Stomach (tissue), 9 donors: Measurements from ENCODE around the gene GNG5. TPM values are rescaled to one million over a fixed set of nuclear protein-coding genes. Genes with fewer than 3 reads are reported as not detected.
"Not testable (repeated sequence)": the region's sequence is repeated elsewhere in the genome, so short reads cannot be mapped to it uniquely, and the experiment has no call there.

Source experiments
- DNase-seq, 2 donors: peaks; one replicate each; pipeline versions ENCODE4 v3.0.0 to v3.0.0-alpha.2; 2013 to 2019
- H3K27ac ChIP-seq, 5 donors: fragments of 200-600 bp in 4 of 5; sonication (generic) in 4 of 5; one replicate each; pipeline ENCODE4 v1.5.1; 2013 to 2019; ENCODE audit warnings: mild to moderate bottlenecking in 1 of 5, moderate library complexity in 1 of 5
- H3K27me3 ChIP-seq, 3 donors: fragments of 200-600 bp; sonication (generic); one replicate each; pipeline ENCODE4 v1.5.1; 2017 to 2019; ENCODE audit warnings: mixed run types in 1 of 3
- H3K36me3 ChIP-seq, 4 donors: fragments of 200-600 bp; sonication (generic); 1 replicate in 3 of 4; 2 replicates in 1 of 4; pipeline ENCODE4 v1.5.1; 2016 to 2019
- H3K4me1 ChIP-seq, 4 donors: fragments of 200-600 bp; sonication (generic); one replicate each; pipeline ENCODE4 v1.5.1; 2016 to 2019
- H3K4me3 ChIP-seq, 4 donors: fragments of 200-600 bp; sonication (generic) in 3 of 4; one replicate each; pipeline ENCODE4 v1.5.1; 2016 to 2019; ENCODE audit warnings: mild to moderate bottlenecking in 1 of 4
- H3K9me3 ChIP-seq, 4 donors: fragments of 200-600 bp; sonication (generic); one replicate each; pipeline ENCODE4 v1.5.1; 2016 to 2019
- CTCF ChIP-seq, 7 experiments: fragments of 450-650 bp in 4 of 7; fragments of 200-600 bp in 3 of 7; sonication (generic) in 3 of 7; IDR thresholded peaks; one replicate each; pipeline ENCODE4 v1.5.1; 2016 to 2019; ENCODE audit warnings: antibody characterized with exemption in 7 of 7, control low read depth in 2 of 7, mild to moderate bottlenecking in 1 of 7
- EP300 ChIP-seq: sonication (generic); formaldehyde crosslinking; IDR thresholded peaks from one replicate; pipeline ENCODE4 v1.6.1; 2017; ENCODE audit warnings: antibody characterized with exemption
- POLR2A ChIP-seq, 4 donors: fragments of 450-650 bp; IDR thresholded peaks; one replicate each; pipeline ENCODE4 v1.6.1; 2016; ENCODE audit warnings: antibody characterized with exemption in 4 of 4, control low read depth in 2 of 4, mild to moderate bottlenecking in 1 of 4, moderate library complexity in 1 of 4
- POLR2AphosphoS5 ChIP-seq, 3 donors: sonication (generic); formaldehyde crosslinking; IDR thresholded peaks; one replicate each; pipeline ENCODE4 v1.6.1; 2016; ENCODE audit warnings: antibody characterized with exemption in 3 of 3
- WGBS, 5 donors: extraction: QIAGEN DNeasy Blood & Tissue Kit in 3 of 5; methylation state at CpG; one replicate each; pipeline versions ENCODE4 v1.1.5 to v1.1.7; 2013 to 2018; 5-methylcytosine and 5-hydroxymethylcytosine counted together
- intact Hi-C: fragments of 100-400 bp; cut with DNase I; formaldehyde crosslinking; loops from one replicate; pipeline ENCODE4 v1.15.1; 2023; ENCODE audit warnings: low total_unique reads
- polyA plus RNA-seq, 3 donors: library from polyadenylated mRNA; stranded (reverse); fragments of 200-250 nt; gene quantifications; one replicate each; pipeline ENCODE4 v1.2.3, GENCODE V29; 2013
- total RNA-seq, 5 donors: library from RNA; depleted of rRNA; stranded (reverse); fragments of >200 nt; gene quantifications; one replicate each; pipeline versions ENCODE4 v1.1.0 to v1.2.3, GENCODE V29; 2014 to 2016
- donor health status: healthy with polysubstance abuse.
- donor health status: Bipolar disorder and iron deficiency.
- donor health status: healthy.

Gene GNG5
- total and polyA plus RNA-seq, 8 donors: 20.6 to 197 (median 159) TPM

GRCh38 chr1:84467298-84467697, 39.1 kb downstream of the GNG5 start:
- intact Hi-C loops: no loop called here
- no peaks in the 10 kb centered on the region for H3K4me1 ChIP-seq
- peaks cover 0 to 48% (median 8%) of the 10 kb centered on the region in 3 donors for H3K27me3 ChIP-seq
- no peak overlapping the region for H3K4me3 ChIP-seq
- H3K9me3 ChIP-seq: no peaks in the 10 kb centered on the region
- no peaks in the 10 kb centered on the region for H3K36me3 ChIP-seq
- H3K27ac ChIP-seq: no peak overlapping the region
- no peak for TF ChIP-seq POLR2AphosphoS5 (IDR thresholded peaks at IDR 0.05)
- no peak for TF ChIP-seq EP300
- TF ChIP-seq CTCF (IDR thresholded peaks at IDR 0.05): no peak
- TF ChIP-seq POLR2A (IDR thresholded peaks at IDR 0.05): no peak
- no peak for DNase-seq

DNA sequence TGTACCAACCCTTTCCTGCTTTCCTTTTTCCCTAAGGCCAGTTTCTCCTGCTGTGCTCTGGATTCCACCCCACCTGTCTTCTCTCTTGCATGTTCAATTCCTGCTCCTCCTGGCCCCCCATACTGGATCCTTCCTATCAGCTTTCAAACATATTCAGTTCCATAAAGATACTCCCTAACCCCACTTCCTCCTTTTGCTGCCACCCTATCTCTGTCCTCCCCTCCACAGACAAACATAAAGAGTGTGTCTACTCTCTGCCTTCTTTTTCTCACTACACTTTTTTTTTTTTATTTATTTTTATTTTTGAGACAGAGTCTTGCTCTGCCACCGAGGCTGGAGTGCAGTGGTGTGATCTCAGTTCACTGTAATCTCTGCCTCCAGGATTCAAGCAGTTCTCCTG, 44.3 kb downstream of the GNG5 start:
- H3K4me3 ChIP-seq: no peak overlapping the region
- H3K27ac ChIP-seq: no peak overlapping the region
- 61 to 82% (median 74%) methylated on average over 1 of the region's 1 CpG for WGBS, 5 donors
- peaks cover 0 to 22% (median 0%) of the 10 kb centered on the region in 3 donors for H3K27me3 ChIP-seq
- no peaks in the 10 kb centered on the region for H3K36me3 ChIP-seq
- DNase-seq: no peak
- no peaks in the 10 kb centered on the region for H3K9me3 ChIP-seq
- TF ChIP-seq POLR2A (IDR thresholded peaks at IDR 0.05) (no peak), POLR2AphosphoS5 (IDR thresholded peaks at IDR 0.05) (no peak), CTCF (IDR thresholded peaks at IDR 0.05) (no peak), EP300 (no peak)
- intact Hi-C loops: no loop called here
- no peaks in the 10 kb centered on the region for H3K4me1 ChIP-seq

GRCh38 chr1:84452436-84452835, 53.9 kb downstream of the GNG5 start:
- TF ChIP-seq CTCF (IDR thresholded peaks at IDR 0.05): no peak
- TF ChIP-seq POLR2A (IDR thresholded peaks at IDR 0.05): no peak
- TF ChIP-seq POLR2AphosphoS5 (IDR thresholded peaks at IDR 0.05): no peak
- TF ChIP-seq EP300: no peak
- no peak for DNase-seq
- intact Hi-C loops: no loop called here

DNA sequence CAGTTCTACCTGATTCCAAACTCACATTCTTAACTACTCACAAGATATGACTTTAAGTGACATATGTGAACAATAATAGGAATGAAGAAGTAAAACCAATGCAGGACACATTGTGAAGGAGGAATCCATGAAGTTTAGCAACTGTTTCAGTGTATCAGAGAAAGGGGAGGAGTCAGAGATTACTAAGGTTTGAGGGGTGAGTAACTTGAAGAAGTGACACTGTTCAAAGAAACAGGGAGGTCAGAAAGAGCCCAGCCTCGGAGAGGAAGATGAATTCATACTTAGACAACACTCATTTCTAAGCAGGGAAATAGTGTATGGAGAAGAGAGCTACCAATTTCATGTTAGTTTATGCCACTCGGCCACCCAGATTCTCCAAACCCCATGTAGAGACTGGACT, 55.5 kb downstream of the GNG5 start:
- TF ChIP-seq CTCF (IDR thresholded peaks at IDR 0.05) (no peak), EP300 (no peak), POLR2A (IDR thresholded peaks at IDR 0.05) (no peak), POLR2AphosphoS5 (IDR thresholded peaks at IDR 0.05) (no peak)
- H3K4me1 ChIP-seq: no peaks in the 10 kb centered on the region
- no peak overlapping the region for H3K27ac ChIP-seq
- no peak for DNase-seq
- no peaks in the 10 kb centered on the region for H3K27me3 ChIP-seq
- no peaks in the 10 kb centered on the region for H3K9me3 ChIP-seq
- 57 to 85% (median 70%) methylated on average over 2 of the region's 2 CpGs for WGBS, 5 donors
- H3K4me3 ChIP-seq: no peak overlapping the region
- intact Hi-C loops: no loop called here
- no peaks in the 10 kb centered on the region for H3K36me3 ChIP-seq

More at GRCh38 chr1:84452436-84452835, 53.9 kb downstream of the GNG5 start:
- Histone ChIP-seq H3K4me1 (no peaks in the 10 kb centered on the region), H3K4me3 (no peak overlapping the region), H3K27me3 (no peaks in the 10 kb centered on the region), H3K27ac (no peak overlapping the region), H3K9me3 (no peaks in the 10 kb centered on the region), H3K36me3 (no peaks in the 10 kb centered on the region)
- WGBS, 5 donors: 59 to 63% (median 62%) methylated on average over 3 of the region's 3 CpGs

DNA sequence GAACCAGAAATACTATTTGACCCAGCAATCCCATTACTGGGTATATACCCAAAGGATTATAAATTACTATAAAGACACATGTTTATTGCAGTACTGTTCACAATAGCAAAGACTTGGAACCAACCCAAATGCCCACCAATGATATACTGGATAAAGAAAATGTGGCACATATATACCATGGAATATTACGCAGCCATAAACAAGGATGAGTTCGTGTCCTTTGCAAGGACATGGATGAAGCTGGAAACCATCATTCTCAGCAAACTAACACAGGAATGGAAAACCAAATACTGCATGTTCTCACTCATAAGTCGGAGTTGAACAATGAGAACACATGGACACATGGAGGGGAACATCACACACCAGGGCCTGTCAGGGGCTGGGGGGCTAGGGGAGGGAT, 57.7 kb downstream of the GNG5 start:
- H3K9me3 ChIP-seq, H3K36me3 ChIP-seq, H3K27ac ChIP-seq, H3K4me1 ChIP-seq, H3K27me3 ChIP-seq, intact Hi-C loops, DNase-seq, H3K4me3 ChIP-seq: not testable (repeated sequence)
- 90 to 99% (median 96%) methylated on average over 3 of the region's 3 CpGs for WGBS, 5 donors

Other genes with a start within 250 kb of the GNG5 start
- 1 to 10 TPM in 3 of 5 donors, not detected in 2; 1.4 to 7.5 (median 1.7) TPM for gene SAMD13, start 204.9 kb downstream of the GNG5 start, total RNA-seq
- 1 to 10 TPM; 1.7 to 9.0 (median 6.5) TPM for gene SAMD13, start 204.9 kb downstream of the GNG5 start, polyA plus RNA-seq
- not detected for gene DNASE2B, start 108.1 kb downstream of the GNG5 start, total RNA-seq
- gene DNASE2B, start 108.1 kb downstream of the GNG5 start, polyA plus RNA-seq: under 1 TPM; 0.20 to 0.92 (median 0.25) TPM
- gene RPF1, start 27.3 kb downstream of the GNG5 start, total RNA-seq: 10 to 100 TPM in 4 of 5 donors, 1 to 10 TPM in 1; 7.6 to 40.8 (median 21.9) TPM
- gene RPF1, start 27.3 kb downstream of the GNG5 start, polyA plus RNA-seq: 10 to 100 TPM; 22.4 to 34.7 (median 29.3) TPM
- 1 to 10 TPM in 2 of 5 donors, not detected in 3; 1.3 to 1.8 TPM for gene SPATA1, start 195 bp downstream of the GNG5 start, total RNA-seq
- gene SPATA1, start 195 bp downstream of the GNG5 start, polyA plus RNA-seq: 1 to 10 TPM in 1 of 3 donors, not detected in 2; 1.5 TPM
- 10 to 100 TPM in 2 of 5 donors, 1 to 10 TPM in 3; 4.0 to 19.5 (median 8.2) TPM for gene CTBS, start 67.9 kb upstream of the GNG5 start, total RNA-seq
- 1 to 10 TPM; 5.1 to 8.9 (median 7.5) TPM for gene CTBS, start 67.9 kb upstream of the GNG5 start, polyA plus RNA-seq
- 10 to 100 TPM in 4 of 5 donors, 1 to 10 TPM in 1; 4.9 to 24.5 (median 17.4) TPM for gene SSX2IP, start 183.9 kb upstream of the GNG5 start, total RNA-seq
- gene SSX2IP, start 183.9 kb upstream of the GNG5 start, polyA plus RNA-seq: 1 to 10 TPM; 2.6 to 4.4 (median 3.4) TPM